HTR-8/SVneo (cell line): ENCODE measurements around the gene TMEM134.

Source experiments
- DNase-seq: peaks from one replicate; pipeline ENCODE4 v3.0.0; 2011; ENCODE audit warnings: low spot score, mixed read lengths; ENCODE audit not compliant: insufficient read length
- FAIRE-seq: peaks from 2 replicates; lab custom pipeline; 2011; peaks lifted over from hg19 to GRCh38; lab: Jason Lieb, UNC

The TMEM134 gene

DNA sequence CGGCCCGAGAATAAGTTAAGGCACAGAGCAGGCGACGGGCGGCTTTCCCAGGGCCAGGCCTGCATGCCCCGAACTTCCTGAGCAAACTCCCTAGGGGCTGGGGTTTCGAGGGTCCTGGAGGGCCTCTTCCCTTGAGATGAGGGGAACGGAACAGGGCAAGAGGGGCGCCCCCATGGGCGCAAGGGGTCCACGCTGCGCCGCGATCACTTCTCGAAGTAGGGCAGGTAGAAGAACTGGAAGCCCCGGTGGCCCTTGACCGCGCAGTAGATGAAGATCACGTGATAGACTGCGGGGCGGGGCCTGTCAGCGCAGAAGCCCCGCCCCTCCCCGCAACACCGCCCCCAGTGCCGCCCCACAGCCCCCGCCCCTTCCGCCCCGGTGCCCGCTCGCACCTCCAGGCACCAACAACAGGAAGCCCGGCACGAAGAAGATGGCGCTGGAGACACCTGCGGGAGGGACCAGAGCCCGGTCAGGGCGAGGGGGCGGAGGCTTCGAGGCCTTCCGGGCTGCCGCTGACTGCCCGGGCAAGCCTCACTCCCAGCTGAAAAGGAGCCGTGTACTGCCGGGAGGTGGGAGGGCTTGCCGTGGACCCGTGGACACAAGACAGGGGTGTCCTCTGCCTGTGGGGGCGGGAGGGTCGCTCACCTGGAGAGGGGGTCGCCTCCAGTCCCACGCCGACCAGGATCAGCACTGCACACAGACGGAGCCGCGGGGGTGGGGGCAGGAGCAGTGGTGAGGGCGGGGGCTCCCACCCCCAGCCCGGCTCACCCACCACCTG lies 4.5 kb downstream of the TMEM134 start:
- DNase-seq (peak; percentile 98), FAIRE-seq (peak; percentile 92)

DNA sequence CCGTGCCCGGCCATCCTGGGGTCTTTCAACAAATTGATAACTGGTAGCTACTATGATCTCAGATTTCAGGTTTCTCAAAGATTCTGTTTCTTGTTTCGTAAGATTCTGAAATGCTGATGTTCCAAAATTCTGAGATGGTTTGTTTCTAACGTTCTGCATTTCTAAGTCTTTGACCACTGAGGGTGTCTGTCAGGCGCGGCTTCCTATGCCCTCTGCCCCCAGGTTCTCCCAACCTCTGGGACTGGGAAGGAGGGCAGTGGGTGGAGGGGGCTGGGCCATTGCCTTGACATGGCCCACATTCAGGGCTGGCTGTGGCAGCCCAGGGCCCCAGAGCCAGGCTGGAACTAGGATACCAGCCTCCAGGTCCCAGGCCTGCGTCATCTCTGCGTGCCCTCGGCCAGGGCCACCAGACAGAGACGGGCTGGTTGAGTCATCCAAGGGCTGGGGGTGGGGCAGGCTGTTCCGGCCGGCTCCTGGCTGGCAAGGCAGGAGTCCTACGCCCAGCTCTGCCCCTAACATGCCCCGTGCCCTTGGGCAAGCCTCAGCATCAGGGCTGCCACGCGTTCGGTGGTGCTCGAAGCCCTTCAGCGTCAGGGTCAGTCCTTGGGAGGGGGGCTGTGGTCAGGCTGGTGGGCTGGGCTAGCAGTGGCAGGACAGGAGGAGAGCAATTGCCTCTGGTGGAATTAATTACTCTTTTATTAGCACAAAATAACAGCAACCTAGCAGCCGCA lies 5.2 kb downstream of the TMEM134 start:
- DNase-seq, result peak; percentile 56
- peak; percentile 42 for FAIRE-seq

DNA sequence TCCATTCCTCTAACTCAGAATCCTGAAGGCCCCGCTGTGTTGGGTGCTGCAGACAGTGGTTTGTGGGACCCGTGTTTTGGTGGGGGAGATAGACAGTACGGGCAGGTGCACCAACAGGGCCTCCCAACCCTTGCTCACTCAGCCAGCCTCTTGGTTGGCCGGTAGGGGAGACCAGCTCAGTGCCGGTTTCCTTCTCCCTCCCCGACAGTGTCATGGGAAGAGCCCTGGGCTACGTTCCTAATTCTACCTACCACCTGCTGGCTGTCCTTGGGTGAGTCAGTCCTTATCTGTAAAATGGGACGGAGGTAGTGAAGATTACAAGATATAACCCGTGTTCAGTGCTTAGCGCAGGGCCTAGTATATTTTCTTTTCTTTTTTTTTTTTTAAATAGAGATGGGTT lies 5.9 kb downstream of the TMEM134 start:
- FAIRE-seq (no peak), DNase-seq (no peak)

DNA sequence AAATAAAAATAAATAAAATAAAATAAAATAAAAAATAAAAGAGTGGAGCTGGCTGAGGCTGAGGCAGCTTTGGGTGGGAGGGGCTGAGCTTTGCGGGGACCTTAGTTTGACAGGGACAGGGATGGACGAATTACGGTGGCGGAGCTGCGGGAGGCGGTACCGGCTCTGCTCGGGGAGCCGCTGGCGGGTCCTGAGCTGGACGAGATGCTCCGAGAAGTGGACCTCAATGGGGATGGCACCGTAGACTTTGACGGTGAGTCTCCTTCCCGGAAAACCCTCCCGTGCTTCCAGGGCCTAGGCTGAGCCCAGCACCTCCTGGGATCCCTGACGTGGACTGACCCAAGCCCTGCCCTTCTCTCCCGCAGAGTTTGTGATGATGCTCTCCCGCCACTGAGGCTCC lies 10.8 kb downstream of the TMEM134 start:
- FAIRE-seq, result no peak
- no peak for DNase-seq

DNA sequence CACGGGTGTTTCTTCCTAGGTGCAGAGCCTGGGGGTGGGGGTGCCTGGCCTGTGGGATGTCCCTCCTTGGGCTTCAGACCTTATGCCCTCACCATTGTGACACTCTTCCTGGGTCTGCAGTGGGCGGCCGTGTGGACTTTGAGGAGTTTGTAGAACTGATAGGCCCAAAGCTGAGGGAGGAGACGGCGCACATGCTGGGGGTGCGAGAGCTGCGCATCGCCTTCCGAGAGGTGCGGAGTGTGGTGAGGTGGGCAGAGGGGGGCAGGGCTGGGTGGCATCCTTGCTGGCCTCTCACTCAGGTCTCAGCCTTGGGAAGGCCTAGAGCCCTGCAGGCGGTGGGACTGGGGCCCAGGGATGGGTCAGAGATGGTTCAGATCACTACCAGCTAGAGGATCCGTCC lies 11.6 kb downstream of the TMEM134 start:
- FAIRE-seq (no peak), DNase-seq (no peak)

DNA sequence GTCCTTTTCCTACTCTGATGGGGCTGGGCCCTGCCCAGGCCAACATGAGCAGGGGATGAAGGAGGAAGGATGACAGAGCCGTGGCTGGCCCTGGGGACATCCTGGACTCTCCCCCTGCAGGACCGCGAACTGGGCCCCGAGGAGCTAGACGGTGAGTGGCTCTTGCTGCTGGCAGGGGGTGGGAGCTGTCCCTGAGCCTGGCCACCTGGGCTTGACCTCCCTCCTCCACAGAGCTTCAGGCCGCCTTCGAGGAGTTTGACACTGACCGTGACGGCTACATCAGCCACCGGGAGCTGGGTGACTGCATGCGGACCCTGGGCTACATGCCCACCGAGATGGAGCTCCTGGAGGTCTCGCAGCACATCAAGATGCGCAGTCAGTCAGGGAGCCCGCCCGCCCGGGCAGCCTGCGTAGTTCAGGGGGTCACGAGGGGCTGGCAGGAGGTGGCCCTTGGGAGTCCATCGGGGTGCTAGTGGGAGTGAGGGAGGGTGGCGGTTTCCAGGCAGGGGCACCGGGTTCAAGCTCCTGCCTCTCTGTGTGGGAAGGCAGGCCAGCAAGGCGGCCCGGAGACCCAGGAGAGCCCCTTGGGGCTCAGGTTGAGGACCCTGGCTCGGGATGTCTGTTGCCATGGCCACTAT lies 12.9 kb downstream of the TMEM134 start:
- FAIRE-seq, result no peak

DNA sequence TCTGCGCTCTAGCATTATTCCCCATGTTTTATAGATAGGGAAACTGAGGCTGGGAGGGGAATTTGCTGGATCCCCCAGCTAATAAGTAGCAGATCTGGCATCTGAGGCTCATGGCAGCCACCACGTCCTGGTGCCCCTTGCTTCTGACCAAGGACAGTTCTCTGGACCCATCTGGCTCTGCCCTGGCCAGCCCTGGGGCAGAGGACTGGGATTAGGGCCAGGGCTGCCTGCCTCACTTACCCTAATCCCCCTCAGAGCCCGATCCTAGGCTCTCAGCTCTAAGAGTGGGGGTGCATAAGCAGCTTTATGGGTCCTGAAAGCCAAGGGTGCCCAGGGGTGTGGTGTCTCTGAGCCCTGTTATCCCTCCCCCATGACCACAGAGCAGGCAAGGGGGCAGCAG lies 14.0 kb downstream of the TMEM134 start, which contains the start of gene CABP4:
Gene CABP4, plus strand, starts transcription at position 301 of the 400 bp plus-strand sequence. Its CDS starts 70 bp downstream, at position 371.
- FAIRE-seq (no peak), DNase-seq (no peak)

More for the DNA sequence above, 12.9 kb downstream of the TMEM134 start:
- no peak for DNase-seq

DNA sequence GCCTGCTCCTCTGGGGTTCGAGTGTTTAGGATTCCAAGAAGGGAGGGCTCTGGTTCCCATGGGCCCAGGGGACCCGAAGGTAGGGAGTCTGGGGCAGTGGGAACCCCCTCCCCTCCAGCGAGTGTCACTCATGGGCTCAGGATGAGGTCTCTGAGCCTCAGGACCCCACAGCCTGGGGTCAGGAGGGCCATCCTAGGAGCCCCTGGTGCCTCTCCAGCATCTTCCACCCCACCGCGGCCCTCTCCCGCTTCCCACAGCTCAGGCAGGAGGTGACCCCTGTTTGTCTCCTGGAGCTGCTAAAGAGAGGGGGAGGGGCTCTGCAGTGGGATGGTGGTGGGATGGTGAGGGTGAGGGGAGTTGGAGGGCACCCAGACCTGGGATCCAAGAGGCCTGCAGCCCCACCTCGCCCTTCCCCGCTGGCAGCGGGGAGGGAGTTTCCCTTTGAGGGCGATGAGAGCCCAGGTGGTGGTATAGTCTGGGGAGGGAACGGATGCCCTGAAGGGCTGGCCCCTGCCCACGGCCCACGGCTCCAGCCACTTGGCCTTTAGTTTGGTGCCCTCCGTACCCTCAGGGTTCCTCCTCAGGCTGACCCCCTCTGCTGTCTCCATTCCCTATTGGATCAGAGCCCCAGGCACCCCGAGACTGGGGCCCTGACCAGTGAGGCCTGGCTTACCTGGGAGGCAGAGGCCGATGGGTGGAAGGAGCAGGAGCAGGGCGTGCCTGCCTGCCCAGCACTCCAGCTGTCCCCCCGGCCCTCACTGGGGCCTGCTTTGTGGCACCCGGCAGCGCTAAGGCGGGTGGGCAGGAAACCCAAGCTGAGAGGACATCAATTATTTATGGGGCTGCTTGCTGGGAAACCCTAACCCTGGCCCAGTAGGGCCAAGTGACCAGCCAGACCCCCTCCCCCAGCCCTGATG lies 15.0 kb downstream of the TMEM134 start:
- FAIRE-seq, result no peak

DNA sequence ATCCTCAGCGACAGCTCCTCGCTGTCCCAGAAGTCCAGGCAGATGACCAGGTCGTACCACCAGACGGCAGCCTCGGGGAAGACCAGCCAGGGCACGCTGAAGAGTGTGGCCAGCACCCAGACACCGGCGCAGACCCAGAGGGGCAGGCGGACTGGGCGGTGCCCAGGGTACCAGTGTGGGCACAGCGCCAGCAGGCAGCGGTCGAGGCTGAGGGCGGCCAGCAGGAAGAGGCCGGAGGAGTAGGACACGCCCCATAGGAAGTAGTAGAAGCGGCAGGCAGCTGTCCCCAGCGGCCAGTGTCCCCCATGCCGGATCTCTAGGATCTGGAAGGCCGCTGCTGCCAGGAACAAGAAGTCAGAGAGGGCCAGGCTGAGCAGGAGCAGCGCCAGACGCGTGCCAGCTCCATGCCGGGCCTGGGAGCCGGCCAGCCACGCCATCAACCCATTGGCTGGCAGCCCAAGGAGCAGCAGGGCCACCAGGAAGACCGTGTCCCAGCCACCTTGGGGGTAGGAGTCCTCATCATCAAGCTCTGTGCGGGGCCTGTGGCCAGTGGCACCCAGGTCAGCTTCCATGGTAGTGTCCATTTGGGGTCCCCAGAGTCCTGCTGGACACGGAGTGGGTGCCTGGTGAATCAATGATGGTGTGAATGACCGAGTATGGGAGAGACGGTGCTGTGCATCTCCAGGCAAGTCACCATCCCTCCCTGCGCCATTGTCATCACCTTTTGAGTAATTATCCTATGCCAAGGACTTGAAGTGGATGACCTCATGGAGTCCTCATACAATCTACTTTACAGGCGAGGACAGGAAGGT lies 16.7 kb downstream of the TMEM134 start, which contains the start of gene GPR152:
Gene GPR152, minus strand, starts transcription at position 589 of the 812 bp plus-strand sequence. Its CDS starts 5 bp downstream, at position 584.
- no peak for FAIRE-seq
- DNase-seq, result no peak

More for the DNA sequence above, 15.0 kb downstream of the TMEM134 start:
- no peak for DNase-seq

DNA sequence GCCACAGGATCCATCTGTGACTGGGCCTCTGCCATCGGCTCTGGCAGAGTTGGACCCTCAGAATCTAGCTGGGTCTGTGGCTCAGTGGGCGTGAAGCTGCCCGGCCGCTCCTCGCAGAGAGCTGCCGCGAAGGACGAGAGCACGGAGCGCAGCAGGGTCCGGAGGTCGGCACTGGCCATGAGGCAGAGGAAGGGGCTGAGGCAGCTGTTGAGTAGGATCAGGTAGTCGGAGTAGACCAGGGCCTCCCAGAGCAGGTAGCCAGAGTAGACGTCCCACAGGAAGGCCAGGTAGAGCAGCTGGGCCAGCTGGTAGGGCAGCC lies 17.4 kb downstream of the TMEM134 start:
- no peak for FAIRE-seq
- DNase-seq, result no peak

DNA sequence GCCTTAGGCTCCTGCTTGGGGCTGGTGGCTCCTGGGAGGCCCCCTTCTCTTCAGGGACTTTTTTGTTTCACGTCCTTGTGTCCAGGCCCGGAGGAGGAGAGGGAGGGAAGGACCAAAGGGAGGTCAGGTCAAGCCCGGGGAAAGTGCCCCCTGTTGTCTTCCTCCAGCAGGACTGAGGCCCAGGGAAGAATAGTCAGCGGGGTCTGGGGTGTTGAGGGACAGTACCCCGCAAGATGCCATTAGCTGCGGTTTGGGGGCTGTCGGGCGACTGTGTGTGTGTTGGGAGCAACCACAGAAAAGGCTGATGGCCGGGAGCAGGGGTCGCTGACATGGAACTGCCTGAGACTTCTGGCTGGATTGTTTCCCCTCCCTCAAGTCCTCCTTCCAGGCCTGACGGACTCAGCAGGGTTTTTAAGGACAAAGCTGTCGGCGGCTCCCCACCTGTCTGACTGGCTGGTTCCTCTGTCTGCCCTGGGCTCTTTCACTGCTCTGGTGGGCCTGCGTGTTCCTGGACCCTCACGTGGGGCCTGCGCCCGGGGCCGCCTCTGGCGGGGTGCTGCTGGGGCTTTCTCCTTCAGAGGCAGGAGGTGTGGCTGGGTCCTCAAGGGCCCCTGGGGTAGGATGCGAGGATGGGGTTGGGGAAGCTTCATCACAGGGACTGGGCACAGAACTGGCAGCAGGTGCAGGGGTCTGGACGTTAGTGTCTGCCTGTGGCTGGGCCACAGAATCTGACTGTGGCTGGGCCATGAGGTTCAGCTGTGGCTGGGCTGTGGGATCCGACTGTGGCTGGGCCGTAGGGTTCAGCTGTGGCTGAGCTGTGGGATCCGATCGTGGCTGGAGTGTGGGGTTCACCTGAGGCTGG lies 18.0 kb downstream of the TMEM134 start:
- FAIRE-seq (peak; percentile 40), DNase-seq (no peak)

DNA sequence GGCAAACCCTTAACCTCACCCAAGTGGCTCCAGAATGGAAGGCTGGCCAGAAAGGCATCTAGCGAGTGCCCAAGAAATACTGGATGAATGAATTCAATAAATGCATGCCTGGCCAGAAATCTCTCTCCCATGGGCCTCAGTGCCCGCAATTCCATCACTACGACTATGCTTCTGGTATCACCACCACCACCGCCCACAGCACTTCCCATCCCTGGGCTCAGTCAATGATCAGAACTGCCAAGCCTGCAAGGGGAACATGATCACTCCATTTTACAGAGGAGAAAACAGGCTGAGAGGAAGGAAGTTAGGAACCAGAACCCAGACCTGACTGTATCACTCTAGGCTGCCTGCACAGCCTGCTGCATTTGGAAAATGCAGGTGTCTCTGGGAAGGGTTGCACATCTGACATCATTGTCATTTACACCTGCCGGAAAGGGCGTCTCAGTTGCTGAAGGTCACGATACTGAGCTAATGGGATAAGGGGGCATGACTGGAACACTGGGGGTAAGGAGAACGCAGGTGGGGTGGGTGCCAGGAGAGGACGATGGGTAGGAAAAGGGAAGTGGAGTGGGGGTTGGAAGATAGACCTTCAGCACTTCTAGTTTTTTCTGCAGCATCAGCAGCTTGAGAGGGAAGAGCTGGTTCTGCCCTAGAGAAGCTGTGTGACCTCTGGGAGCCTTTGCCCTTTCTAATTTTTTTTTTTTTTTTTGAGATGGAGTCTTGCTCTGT lies 19.8 kb downstream of the TMEM134 start:
- DNase-seq (no peak), FAIRE-seq (no peak)

DNA sequence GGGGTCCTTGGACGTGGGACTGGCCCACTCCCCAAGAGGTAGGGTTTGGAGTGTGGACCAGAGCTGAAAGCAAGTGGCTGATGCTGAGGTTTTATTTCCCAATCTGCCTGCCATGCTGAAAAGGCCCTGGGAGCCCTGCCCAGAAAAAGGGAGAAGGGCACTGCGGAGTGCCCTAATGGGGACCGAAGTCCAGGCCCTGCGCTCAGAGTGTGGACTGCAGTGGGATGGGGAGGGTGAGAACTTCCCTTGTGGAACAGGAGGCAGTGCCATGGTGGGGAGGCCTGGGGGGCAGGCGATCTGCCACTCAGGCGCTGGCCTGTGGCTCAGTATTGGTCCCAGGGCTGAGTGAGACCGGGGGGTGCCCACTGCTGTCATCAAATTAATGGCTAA lies 20.8 kb downstream of the TMEM134 start:
- FAIRE-seq (no peak), DNase-seq (no peak)

DNA sequence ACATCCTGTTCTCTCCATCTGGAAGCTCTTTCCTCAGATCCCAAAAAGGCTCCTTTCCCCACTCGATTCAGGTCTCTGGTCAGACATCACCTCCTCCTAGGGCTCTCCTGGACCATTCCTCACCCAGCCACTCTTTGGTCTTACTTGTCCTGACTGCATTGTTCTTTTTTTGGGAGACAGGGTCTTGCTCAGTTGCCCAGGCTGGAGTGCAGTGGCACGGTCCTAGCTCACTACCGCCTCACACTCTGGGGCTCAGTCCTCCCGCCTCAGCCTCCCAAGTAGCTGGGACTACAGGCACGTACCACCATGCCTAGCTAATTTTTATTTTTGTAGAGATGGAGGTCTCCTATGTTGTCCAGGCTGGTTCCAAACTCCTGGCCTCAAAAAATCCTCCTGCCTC lies 23.5 kb downstream of the TMEM134 start:
- DNase-seq (no peak), FAIRE-seq (no peak)

DNA sequence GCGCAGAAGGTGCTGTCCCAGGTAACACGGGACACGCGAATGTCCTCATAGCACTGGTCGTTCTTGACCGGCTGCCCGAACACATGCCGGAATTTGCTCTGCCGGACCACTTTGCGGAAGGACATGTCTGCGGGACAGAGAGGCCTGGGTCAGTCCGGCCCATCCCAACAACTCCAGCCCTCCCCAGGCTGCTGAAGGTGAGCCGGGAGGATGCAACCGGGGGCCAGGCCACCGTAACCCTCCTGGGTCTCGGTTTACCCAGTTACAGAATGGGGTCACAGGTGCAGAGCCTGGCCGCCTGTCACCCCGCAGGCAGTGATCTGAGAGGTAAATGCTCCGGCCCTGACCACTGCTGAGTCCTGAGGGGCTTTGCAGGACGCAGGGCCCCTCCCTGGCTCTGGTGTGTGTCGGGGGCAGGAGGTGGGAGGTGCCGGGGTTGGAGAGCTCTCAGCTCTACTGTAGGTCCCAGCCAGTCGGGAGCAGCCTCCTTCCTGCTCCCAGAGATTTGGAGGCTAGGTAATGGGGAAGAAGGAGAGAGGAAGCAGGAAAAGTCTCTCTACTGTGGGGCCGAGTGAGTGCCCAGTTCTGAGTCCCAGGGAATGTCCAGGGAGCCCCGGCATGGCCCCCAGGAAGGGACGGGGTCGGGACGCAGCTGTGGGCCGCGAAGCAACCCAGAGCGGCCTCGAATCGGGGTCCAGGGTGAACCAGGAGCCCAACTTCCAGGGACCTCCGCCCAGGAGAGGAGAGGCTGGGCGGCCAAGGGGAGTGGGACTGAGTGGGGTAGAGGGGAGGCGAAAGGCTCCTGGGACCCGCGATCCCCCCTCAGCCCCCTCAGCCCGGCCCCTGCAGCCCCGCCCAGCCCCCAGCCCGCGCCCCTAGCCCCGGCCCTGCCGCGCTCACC lies 26.3 kb downstream of the TMEM134 start:
- no peak for DNase-seq
- FAIRE-seq, result no peak

DNA sequence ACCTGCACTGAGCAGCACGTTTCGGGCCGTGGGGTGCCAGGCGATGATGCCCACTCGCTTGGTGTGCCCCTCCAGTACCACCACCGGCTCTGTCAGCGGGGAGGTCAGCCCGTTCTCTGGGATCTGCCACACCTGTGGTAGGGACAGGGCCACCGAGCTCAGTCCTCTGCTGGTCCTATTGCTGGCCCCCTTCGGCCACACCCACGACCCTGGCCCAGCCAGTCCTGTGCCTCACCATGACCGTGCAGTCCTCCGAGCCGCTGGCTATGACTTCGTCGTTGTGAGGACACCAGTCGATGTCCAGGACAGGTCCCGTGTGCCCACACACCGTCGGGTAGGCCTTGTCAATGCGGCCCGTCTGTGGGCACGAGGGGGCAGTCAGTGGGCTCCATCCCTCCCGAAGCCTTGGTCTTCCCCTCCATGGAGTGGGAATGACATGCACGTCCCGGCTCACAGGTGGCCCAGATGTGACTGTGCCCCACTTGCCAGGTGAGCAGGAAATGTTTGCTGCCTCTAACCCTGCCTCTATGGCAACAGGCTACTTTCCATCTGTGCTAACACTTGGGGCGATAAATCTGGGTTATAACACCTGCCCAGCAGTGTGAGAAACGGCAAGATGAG lies 27.2 kb downstream of the TMEM134 start:
- DNase-seq, result no peak
- FAIRE-seq, result peak; percentile 90
